GM21526 (cell line): Measurements from ENCODE around the gene HAUS6.
A peak's percentile ranks its signal among the peaks of the same experiment; 100 is the strongest.
"Not testable (repeated sequence)": the region's sequence is repeated elsewhere in the genome, so short reads cannot be mapped to it uniquely, and the experiment has no call there.

Experiments used
- ATAC-seq: cut with Tn5 transposase; IDR thresholded peaks from one replicate; pipeline ENCODE4 v1.9.1; 2021; ENCODE audit warnings: moderate library complexity; ENCODE audit not compliant: unreplicated experiment, low FRiP score

HAUS6 gene, protein sequence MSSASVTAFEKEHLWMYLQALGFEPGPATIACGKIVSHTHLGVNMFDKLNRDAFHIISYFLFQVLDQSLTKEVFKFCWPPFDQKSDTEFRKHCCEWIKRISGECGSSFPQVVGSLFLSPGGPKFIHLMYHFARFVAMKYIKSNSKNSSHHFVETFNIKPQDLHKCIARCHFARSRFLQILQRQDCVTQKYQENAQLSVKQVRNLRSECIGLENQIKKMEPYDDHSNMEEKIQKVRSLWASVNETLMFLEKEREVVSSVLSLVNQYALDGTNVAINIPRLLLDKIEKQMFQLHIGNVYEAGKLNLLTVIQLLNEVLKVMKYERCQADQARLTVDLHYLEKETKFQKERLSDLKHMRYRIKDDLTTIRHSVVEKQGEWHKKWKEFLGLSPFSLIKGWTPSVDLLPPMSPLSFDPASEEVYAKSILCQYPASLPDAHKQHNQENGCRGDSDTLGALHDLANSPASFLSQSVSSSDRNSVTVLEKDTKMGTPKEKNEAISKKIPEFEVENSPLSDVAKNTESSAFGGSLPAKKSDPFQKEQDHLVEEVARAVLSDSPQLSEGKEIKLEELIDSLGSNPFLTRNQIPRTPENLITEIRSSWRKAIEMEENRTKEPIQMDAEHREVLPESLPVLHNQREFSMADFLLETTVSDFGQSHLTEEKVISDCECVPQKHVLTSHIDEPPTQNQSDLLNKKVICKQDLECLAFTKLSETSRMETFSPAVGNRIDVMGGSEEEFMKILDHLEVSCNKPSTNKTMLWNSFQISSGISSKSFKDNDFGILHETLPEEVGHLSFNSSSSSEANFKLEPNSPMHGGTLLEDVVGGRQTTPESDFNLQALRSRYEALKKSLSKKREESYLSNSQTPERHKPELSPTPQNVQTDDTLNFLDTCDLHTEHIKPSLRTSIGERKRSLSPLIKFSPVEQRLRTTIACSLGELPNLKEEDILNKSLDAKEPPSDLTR

DNA sequence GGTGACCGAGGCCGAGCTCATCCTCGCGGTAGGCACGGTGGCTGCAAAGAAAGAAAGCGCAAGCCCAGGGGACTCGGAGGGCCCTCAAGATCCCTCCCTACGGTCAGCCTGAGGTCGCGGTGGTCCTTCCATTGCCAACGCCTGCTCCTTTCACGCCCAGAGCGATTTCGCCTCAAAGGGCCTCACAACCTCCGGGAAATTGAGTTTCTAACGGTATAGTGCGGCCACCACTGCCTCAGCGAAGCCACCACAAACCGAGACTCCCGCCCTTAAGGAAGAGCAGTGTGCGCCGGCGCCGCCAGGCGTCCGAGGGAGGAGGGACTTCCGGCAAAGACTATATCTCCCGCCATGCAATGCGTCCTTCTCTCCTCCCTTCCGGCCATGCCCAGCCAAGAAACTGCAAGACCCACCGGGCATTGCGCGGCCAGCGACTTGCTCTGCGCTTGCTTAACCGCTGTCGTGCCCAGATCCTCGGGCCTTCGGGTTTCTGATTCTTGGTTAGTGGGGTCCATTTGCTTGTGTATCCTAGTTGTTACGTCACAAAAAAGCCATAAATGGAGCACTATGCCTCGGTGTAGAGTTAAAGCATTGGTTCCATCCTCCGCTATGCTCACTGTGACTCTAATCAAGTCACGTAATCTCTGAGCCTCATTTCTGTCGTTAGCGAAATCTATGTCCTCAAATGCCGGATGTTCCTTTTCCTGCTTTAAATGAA is at the start of gene HAUS6:
TSS of gene HAUS6 (minus strand) at position 274 of the 715 bp plus-strand sequence. CDS start at position 21, 253 bp downstream.
- ATAC-seq: peak; percentile 96

DNA sequence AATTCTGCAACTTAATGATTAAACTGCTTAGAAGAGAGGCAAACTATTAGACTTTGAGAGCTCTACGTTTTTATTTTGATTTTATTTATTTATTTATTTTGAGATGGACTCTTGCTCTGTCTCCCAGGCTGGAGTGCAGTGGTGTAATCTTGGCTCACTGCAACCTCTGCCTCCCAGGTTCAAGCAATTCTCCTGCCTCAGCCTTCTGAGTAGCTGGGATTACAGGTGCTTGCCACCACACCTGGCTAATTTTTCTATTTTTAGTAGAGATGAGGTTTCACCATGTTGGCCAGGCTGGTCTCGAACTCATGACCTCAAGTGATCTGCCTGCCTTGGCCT is 49.4 kb upstream of the HAUS6 start:
- ATAC-seq: not testable (repeated sequence)

DNA sequence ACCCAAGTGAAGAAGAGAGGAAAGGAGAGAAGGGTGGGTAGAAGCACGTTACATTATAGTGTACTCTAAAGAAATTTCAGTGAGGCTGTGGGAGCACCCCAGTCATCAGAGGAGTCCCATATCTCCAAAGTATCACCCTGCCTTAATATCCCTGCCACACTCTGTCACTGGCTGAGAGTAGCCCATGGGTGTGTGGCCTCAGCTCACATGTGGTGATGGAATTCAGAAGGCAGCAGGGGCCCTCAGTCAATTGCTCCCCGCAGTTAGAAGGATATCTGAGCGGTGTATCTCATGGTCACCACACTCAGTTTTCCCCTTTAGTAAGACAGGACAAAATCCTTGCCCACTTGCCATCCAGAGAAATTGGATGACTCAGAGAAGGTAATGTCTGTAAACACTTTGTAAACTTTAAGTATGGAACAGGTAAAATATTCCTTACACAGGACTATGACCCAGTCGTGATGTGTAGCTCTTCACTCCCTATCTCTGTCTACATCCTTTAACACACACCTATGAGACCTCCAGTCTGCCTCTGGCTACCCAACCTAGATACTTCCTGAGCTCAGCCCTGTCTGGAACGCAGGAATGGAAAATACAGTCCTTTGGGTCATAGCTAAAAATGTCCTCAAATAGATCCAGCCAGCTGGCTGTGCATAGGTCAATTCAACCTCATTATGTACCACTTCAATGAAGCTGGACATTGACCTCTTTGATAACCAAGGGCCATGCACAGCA is 48.9 kb upstream of the HAUS6 start:
- ATAC-seq: no peak

DNA sequence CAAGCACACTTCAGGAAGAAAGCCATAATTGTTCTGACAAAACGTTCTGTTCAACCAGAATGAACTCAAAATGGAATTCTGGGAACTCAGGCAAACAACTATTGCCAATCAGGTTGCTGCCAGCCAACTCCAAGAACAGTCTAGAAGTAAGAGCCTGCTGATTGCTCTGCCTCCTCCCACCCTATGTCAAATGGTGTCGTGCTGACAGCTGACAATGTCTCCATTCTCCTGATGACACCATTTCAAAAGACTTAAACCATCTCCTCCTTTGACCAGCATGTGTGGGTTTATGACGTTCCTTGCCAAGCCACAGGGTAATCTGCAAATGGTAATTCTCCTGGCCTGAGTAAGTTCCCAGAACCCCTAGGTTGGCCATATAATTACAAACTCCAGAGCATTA is 46.5 kb upstream of the HAUS6 start:
- ATAC-seq: no peak

DNA sequence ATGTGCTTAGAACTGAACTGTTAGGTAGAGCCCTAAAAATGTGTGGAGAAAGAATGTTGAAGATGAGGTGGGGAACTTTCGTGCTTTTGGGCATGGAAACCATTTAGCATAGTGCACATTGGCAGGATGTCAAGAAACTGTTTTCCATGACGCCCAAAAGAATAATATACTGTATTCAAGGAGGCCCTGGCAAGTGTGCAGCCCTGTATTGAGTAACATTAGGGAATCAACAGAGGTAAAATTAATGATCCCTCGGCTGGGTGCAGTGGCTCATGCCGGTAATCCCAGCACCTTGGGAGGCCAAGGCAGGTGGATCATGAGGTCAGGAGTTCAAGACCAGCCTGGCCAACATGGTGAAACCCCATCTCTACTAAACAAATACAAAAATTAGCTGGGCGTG is 45.5 kb upstream of the HAUS6 start:
- no peak for ATAC-seq

DNA sequence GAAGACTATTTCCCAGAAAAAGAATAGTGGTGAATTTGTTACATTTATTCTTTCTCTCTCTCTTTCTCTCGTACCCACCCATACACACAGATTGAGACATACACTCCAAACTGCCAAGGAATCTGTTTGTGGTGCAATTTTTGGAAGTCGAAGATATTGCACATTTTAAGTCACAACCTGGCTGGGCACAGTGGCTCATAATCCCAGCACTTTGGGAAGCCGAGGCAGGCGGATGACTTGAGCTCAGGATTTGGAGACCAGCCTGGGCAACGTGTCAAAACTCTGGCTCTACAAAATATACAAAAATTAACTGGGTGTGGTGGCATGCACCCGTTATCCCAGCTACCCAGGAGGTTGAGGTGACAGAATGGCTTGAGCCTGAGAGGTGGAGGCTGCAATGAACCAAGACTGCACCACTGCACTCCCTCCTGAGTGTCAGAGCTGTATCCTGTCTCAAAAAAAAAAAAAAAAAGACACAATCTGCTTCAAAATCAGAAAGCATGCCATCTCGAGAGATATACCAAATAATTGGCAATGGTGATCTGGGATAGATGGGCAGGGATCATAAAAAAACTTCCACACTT is 43.8 kb upstream of the HAUS6 start:
- no peak for ATAC-seq

DNA sequence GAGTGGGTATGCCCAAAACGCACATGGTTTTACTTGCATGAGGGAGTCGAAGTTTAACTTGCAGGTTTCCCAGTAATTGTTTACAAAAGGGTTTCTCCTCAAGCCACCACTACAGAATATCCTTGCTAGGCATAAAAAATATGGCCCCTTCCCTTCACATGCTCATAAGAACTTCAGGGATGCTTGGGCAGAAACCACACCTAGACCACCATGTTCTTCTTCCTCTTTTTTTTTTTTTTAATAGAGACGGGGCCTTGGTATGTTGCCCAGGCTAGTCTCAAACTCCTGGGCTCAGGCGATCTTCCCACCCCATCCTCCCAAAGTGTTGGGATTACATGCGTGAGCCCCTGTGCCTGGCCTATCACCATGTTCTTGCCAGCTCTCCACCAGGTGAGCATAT is 43.2 kb upstream of the HAUS6 start:
- ATAC-seq: no peak

DNA sequence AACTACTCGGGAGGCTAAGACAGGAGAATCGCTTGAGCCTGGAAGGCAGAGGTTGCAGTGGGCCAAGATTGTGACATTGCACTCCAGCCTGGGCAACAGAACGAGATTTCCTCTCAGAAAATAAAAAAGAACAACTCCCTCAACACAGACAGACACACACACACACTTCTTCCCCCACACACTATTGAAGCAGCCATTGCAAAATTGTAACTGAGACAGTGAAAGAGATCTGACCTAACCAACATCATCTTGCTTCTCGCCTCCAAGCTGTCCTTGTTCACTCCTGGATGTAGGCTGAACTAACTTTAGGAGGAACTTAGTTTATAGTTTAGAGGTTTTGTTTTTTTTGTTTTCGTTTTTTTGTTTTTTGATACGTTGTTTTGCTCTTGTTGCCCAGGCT is 37.6 kb upstream of the HAUS6 start:
- no peak for ATAC-seq

DNA sequence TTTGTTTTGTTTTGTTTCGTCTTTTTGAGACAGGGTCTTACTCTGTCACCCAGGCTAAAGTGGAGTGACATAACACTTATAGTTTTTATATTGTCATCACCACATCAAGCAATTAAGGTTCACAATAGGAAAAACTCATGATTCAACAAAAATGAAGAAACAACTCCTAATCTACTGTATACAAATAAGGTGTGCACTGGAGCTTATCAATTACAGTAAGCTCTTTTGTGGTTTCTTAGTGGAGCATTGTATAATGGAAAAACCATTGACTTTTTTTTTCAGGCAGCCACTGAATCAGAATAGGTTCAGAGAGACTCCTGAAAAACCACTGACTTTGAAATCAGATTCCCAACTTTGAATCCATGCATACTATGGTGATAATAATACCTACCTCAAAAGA is 35.4 kb upstream of the HAUS6 start:
- no peak for ATAC-seq

DNA sequence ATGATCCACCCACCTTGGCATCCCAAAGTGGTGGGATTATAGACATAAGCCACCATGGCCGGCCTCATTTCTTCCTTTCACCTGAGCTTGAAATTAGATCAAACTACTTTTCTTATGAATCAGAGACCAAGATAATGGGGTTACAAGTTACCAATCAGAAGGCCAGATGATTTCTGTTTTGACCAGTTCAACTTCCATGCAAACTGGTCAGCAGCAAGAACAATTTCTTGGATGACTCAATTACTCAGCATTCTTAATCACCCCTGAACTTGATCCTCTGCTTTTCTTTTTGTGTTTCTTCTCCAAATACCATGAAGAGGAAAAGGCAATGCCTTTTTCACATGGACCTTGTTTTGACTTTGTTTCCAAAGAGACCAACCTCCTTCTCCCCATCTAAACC is 34.6 kb upstream of the HAUS6 start:
- no peak for ATAC-seq

DNA sequence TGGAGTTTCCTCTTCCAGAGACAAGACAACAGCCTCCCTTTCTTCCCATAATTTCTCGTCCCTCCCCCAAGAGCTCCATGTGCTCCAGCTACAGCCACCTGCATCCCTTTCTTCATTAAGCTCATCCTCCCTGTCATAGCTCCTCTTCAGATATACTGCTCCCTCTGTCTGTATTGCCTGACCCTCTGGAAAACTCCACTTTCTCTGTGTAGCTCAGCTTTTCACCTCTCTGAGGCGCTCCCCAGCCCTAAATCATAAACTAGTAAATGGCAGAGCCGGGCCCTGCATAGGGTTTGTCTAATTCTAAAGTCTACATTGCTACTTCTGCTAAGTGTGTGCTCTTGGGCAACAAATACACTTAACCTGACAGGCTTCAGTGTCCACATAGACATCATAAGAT is 33.4 kb upstream of the HAUS6 start:
- ATAC-seq: no peak

DNA sequence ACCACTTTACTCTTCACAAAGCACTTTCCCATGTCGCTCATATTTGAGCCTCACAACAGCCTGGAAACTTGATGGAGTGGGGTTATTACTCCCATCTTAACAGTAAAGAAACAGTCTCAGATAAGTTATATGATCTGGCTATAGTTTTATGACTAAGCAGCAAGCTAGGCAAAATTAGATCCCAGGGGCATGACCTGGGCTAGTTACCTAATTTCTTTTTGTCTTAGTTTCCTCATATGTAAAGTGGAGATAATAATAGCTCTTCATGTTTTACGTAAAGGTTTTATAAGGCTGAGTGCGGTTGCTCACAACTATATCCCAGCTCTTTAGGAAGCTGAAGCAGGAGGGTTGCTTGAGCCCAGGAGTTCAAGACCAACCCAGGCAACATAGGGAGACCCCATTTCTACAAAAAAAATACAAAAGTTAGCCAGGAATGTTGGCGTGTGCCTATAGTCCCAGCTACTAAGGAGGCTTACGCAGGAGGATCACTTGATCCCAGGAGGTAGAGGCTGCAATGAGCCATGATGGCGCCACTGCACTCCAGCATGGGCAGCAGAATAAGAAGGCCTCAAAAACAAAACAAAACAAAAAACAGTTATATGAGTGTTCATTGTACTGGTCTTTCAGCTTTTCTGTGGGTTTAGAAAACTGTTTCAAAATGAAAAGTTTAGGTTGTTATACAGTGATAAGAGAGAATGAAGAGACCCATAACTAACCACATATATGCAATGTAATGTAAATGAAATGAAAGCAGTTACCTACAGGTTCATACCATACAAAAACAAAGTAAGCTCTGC is 31.0 kb upstream of the HAUS6 start:
- no peak for ATAC-seq

DNA sequence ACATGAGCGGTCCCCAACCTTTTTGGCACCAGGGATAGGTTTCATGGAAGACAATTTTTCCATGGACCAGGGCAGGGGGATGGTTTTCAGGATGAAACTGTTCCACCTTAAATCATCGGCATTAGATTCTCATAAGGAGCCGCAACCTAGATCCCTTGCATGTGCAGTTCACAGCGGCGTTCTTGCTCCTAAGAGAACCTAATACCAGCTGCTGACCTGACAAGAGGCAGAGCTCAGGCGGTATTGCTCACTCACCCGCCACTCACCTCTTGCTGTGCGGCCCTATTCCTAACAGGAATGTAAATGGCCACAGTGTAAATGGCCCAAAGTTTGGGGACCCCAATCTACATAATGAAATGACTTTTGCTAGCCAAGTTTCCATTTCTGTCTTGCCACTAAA is 27.7 kb upstream of the HAUS6 start:
- no peak for ATAC-seq

DNA sequence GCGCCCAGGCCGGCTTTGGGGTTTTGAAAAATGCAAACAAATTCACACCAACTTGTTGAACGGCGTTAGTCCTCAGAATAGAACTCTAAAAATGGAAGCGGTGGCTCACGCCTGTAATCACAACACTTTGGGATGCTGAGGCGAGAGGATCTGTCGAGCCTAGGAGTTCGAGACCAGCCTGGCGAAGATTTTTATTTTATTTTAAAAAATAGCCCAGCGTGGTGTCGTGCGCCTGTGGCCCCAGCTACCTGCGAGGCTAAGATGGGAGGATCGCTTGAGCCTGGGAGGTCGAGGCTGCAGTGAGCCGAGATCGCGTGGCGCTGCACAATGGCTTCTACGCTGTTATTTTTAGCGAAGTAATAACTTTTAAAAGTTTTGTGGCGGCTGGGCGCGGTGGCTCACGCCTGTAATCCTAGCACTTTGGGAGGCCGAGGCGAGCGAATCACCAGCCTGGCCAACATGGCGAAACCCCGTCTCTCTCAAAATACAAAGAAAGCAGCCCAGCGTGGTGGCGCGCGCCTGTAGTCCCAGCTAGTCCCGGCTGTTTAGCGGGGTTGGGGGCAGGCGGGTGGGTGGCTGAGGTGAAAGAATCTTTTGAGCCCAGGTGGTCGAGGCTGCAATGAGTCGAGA is 25.3 kb upstream of the HAUS6 start:
- ATAC-seq: peak; percentile 16

DNA sequence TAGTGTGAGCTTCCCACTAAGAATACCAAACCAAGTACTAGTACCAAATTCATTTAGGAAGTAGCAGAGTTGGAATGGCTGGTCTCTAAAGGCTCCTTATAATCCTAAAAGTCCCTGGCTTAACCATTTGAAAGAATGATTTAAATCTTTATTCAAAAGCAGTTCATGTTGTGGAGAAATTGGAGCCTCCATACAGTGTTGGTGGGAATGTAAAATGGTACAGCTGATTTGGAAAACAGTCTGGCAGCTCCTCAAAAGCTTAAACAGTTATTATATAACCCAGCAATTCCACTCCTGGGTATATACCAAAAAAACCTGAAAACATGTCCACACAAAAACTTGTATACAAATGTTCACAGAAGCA is 21.7 kb upstream of the HAUS6 start:
- no peak for ATAC-seq

DNA sequence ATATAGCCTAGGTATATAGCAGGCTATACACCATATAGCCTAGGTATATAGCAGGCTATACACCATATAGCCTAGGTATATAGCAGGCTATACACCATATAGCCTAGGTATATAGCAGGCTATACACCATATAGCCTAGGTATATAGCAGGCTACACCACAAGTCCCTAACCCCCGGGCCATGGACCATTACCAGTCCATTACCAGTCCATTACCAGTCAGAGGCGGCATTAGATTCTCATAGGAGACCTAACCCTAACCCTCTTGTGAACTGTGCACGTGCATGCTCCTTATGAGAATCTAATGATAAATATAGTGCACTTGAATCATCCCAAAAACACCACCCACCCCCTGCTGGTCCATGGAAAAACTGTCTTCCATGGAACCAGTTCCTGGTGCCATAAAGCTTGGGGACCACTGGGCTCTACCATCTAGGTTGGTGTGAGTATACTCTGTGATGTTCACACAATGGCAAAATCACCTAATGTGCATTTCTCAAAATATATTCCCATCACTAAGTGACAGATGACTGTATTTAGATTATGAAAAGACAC is 19.9 kb upstream of the HAUS6 start:
- ATAC-seq: no peak

DNA sequence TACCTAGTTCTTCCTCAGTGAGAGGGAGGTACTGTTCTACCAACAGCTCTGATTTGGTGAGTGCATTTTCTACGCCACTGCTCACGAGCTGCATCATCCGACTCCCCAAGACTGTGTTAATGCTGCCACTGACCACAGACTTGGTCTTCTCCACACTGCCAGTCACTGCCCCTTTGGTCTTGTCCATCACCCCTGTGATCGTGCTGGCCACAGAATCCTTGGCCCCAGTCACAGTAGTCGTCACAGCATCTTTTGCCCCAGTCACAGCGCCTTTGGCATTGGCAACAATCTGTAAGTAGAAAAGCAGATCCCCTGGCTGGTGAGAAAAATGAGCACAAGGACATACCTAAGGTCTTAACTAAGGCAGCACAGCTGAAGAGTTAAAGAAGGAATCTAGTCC is 18.2 kb upstream of the HAUS6 start:
- no peak for ATAC-seq

DNA sequence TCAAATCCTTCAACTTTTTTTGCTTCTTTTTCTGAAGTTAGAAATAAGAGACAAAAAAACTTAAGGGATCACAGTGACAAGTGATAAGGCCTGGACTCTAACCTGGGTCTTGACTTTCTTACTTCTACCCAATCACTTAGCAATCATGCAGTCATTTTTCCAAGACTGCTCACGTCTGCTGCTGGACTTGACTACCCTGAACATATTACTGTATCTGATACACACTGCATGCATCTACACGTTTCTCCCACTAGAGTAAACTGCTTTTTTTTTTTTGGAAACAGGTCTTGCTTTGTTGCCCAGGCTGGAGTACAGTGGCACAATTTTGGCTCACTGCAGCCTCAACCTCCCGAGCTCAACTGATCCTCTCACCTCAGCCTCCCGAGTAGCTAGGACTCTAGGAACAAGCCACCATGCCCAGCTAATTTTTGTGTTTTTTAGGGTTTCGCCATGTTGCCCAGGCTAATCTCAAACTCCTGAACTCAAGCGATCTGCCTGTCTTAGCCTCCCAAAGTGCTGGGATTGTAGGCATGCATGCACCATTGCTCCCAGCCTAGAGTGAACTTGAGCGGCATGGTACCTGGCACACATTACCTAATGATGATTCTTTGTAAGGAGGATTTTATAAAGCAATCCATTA is 17.2 kb upstream of the HAUS6 start:
- ATAC-seq: no peak
